HG02571 (cell line): ENCODE data around the gene SOCS6.
"Not testable (repeated sequence)": the region's sequence is repeated elsewhere in the genome, so short reads cannot be mapped to it uniquely, and the experiment has no call there.

Experiments used
- ATAC-seq: cut with Tn5 transposase; IDR thresholded peaks from one replicate; pipeline ENCODE4 v1.9.1; 2021; ENCODE audit warnings: mild to moderate bottlenecking, moderate library complexity; ENCODE audit not compliant: unreplicated experiment

The SOCS6 gene

GRCh38 chr18:70321616-70322015, 32.8 kb downstream of the SOCS6 start:
- ATAC-seq = no peak

- ATAC-seq = no peak
Observed at GRCh38 chr18:70322385-70322784, 33.5 kb downstream of the SOCS6 start.

GRCh38 chr18:70322928-70323327, 34.1 kb downstream of the SOCS6 start:
- ATAC-seq = no peak

- no peak for ATAC-seq
Observed at GRCh38 chr18:70324897-70325296, 36.1 kb downstream of the SOCS6 start.

- no peak for ATAC-seq
Observed at GRCh38 chr18:70326255-70326654, 37.4 kb downstream of the SOCS6 start.

- no peak for ATAC-seq
Observed at GRCh38 chr18:70328169-70328568, 39.3 kb downstream of the SOCS6 start.

GRCh38 chr18:70329071-70329470, 40.2 kb downstream of the SOCS6 start:
- ATAC-seq = no peak

GRCh38 chr18:70330887-70331286, 42.0 kb downstream of the SOCS6 start:
- ATAC-seq = no peak

- ATAC-seq = no peak
Observed at GRCh38 chr18:70331456-70332097, 42.7 kb downstream of the SOCS6 start.

- ATAC-seq = no peak
Observed at GRCh38 chr18:70332694-70333093, 43.8 kb downstream of the SOCS6 start.

- no peak for ATAC-seq
Observed at GRCh38 chr18:70333316-70333715, 44.5 kb downstream of the SOCS6 start.

- no peak for ATAC-seq
Observed at GRCh38 chr18:70333757-70334156, 44.9 kb downstream of the SOCS6 start.

GRCh38 chr18:70334264-70334663, 45.4 kb downstream of the SOCS6 start:
- ATAC-seq = no peak

- no peak for ATAC-seq
Observed at GRCh38 chr18:70334728-70335329, 46.0 kb downstream of the SOCS6 start.

GRCh38 chr18:70335892-70336726, 47.3 kb downstream of the SOCS6 start:
- no peak for ATAC-seq

GRCh38 chr18:70337139-70337972, 48.5 kb downstream of the SOCS6 start:
- ATAC-seq = no peak

- ATAC-seq = no peak
Observed at GRCh38 chr18:70338890-70339289, 50.0 kb downstream of the SOCS6 start.

GRCh38 chr18:70339915-70340314, 51.1 kb downstream of the SOCS6 start:
- no peak for ATAC-seq

GRCh38 chr18:70348481-70348880, 59.6 kb downstream of the SOCS6 start:
- not testable (repeated sequence) for ATAC-seq

GRCh38 chr18:70349316-70349715, 60.5 kb downstream of the SOCS6 start:
- ATAC-seq = no peak

- ATAC-seq = no peak
Observed at GRCh38 chr18:70354080-70354479, 65.2 kb downstream of the SOCS6 start.
